HEK293 (cell line): ENCODE measurements around the gene TBC1D22A.

Source experiments
- CTCF ChIA-PET: fragments of 350-600 bp; formaldehyde crosslinking; extraction: SDS; loops from one replicate; lab custom pipeline; 2021; ENCODE audit warnings: antibody characterized with exemption; lab: Yijun Ruan, JAX
- POLR2A ChIA-PET: fragments of 300-600 bp; formaldehyde crosslinking; extraction: SDS; loops from one replicate; lab custom pipeline; 2020; ENCODE audit warnings: antibody characterized with exemption, inconsistent platforms; lab: Yijun Ruan, JAX
- H3K27ac ChIP-seq: fragments of 200-500 bp; sonication (Bioruptor generic); 2 replicates; pipeline ENCODE4 v1.5.1; 2014; ENCODE audit warnings: low read depth, low read length, control low read depth, inconsistent platforms; ENCODE audit errors: extremely low read depth
- H3K36me3 ChIP-seq, 2 experiments: fragments of 200-500 bp in 1 of 2; sonication (Bioruptor generic) in 1 of 2; 1 replicate in 1 of 2; 2 replicates in 1 of 2; pipeline ENCODE4 v1.5.1; 2014 to 2017; ENCODE audit warnings: inconsistent platforms in 2 of 2, low read length in 2 of 2; ENCODE audit not compliant: control insufficient read depth in 2 of 2, insufficient read depth in 1 of 2
- H3K4me1 ChIP-seq: fragments of 200-500 bp; sonication (Bioruptor generic); 2 replicates; pipeline ENCODE4 v1.5.1; 2014; ENCODE audit warnings: mild to moderate bottlenecking, low read length, inconsistent platforms; ENCODE audit not compliant: control insufficient read depth, insufficient read depth
- H3K4me3 ChIP-seq: 2 replicates; pipeline ENCODE4 v1.5.1; 2011; ENCODE audit warnings: low read depth, mild to moderate bottlenecking, control low read depth, low read length, moderate library complexity
- H3K9me3 ChIP-seq: fragments of 200-500 bp; sonication (Bioruptor generic); 2 replicates; pipeline ENCODE4 v1.5.1; 2014; ENCODE audit warnings: low read depth, low read length, inconsistent platforms; ENCODE audit not compliant: control insufficient read depth, insufficient read depth
- EGR2 ChIP-seq: fragments of 450-650 bp; formaldehyde crosslinking; IDR thresholded peaks from 2 replicates; pipeline ENCODE4 v1.5.1; 2016; ENCODE audit warnings: low read depth, missing biosample characterization, missing genetic modification characterization
- SP7 ChIP-seq: fragments of 450-650 bp; formaldehyde crosslinking; IDR thresholded peaks from 2 replicates; pipeline ENCODE4 v1.5.1; 2016; ENCODE audit warnings: missing biosample characterization, missing genetic modification characterization
- TCF7L2 ChIP-seq: IDR thresholded peaks from 2 replicates; pipeline ENCODE4 v1.6.1; 2011; ENCODE audit warnings: low read depth, mild to moderate bottlenecking, inconsistent platforms, low read length, moderate library complexity, borderline replicate concordance
- ZBTB1 ChIP-seq: fragments of 450-650 bp; formaldehyde crosslinking; IDR thresholded peaks from 2 replicates; pipeline ENCODE4 v1.5.1; 2016; ENCODE audit warnings: missing biosample characterization, missing genetic modification characterization
- ZFHX2 ChIP-seq: fragments of 450-650 bp; formaldehyde crosslinking; conservative IDR thresholded peaks from 2 replicates; pipeline ENCODE4 v1.5.1; 2016; ENCODE audit warnings: missing biosample characterization, missing genetic modification characterization
- ZNF10 ChIP-seq: fragments of 450-650 bp; formaldehyde crosslinking; IDR thresholded peaks from 2 replicates; pipeline ENCODE4 v1.5.1; 2017; ENCODE audit warnings: missing biosample characterization, missing genetic modification characterization
- ZNF202 ChIP-seq: fragments of 450-650 bp; formaldehyde crosslinking; IDR thresholded peaks from 2 replicates; pipeline ENCODE4 v1.5.1; 2016; ENCODE audit warnings: missing biosample characterization, missing genetic modification characterization, borderline replicate concordance
- ZNF529 ChIP-seq: fragments of 450-650 bp; formaldehyde crosslinking; IDR thresholded peaks from 2 replicates; pipeline ENCODE4 v1.5.1; 2017; ENCODE audit warnings: missing genetic modification characterization, missing biosample characterization; ENCODE audit not compliant: insufficient replicate concordance
- ZSCAN23 ChIP-seq: fragments of 450-650 bp; formaldehyde crosslinking; IDR thresholded peaks from 2 replicates; pipeline ENCODE4 v1.5.1; 2016; ENCODE audit warnings: missing biosample characterization, missing genetic modification characterization
- TF ChIP-seq, protein P1 (sequence below): fragments of 450-650 bp; formaldehyde crosslinking; IDR thresholded peaks from 2 replicates; pipeline ENCODE4 v1.5.1; 2016; ENCODE audit warnings: missing biosample characterization, missing genetic modification characterization, low read depth
- TF ChIP-seq, protein P2 (sequence below): fragments of 450-650 bp; formaldehyde crosslinking; IDR thresholded peaks from 2 replicates; pipeline ENCODE4 v1.5.1; 2016; ENCODE audit warnings: missing biosample characterization, missing genetic modification characterization
- TF ChIP-seq, protein P3 (sequence below): fragments of 450-650 bp; formaldehyde crosslinking; IDR thresholded peaks from 2 replicates; pipeline ENCODE4 v1.5.1; 2016; ENCODE audit warnings: missing biosample characterization, missing genetic modification characterization, low read depth
- TF ChIP-seq, protein P4 (sequence below): fragments of 450-650 bp; formaldehyde crosslinking; IDR thresholded peaks from 2 replicates; pipeline ENCODE4 v1.5.1; 2017; ENCODE audit warnings: missing biosample characterization, missing genetic modification characterization

TBC1D22A gene

DNA sequence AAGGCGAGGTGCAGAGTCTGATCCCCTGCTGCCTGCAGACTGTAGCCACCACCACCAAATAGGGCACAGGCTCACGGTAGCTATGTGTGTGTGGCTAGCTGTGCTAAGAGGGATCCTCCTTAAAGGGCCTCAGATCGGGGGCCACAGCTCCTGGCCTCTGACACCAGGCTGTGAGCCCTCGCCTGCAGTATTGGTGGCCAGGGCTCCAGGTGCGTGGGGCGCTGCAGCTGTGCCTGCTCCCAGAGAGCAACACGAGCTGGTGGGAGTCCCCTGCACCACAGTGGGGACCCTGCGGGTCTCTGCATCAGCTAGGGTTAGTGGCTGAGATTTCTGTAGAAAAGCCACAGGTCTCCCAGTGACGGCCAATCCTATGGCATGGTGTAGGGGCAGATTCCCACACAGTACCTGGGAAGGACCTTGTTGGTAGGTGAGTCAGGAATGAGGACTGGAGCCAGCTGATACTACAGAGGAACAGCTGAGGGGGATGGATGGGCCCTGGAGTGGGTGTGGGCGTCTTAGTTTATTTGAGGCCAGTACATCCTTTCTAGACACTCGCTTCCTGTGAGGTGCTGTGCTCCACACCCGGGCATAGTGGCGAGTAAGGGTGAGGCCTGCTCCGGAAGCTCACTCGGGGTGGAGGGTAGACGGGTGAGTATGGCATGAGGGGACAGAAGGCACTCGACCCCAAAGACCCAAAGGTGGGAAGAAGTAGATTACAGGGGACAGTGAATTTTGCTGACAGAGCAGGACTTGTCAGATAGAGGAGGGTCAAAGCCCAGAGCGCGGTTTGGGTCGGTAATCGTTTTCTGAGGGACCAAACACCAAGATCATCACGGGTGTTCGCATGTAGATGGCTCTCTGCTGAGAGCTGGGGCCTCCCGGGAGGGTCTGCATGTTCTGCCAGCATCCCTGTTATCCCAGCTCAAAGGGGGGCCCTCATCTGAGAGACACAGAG is 212.5 kb downstream of the TBC1D22A start:
- ChIA-PET POLR2A (no interaction called here), CTCF (interaction anchor here (0.7 kb wide), 1 partner anchor 38 kb away, joined by 4 read pairs; no protein-coding TSS in a partner anchor)
- no peaks in the 10 kb centered on the region for H3K9me3 ChIP-seq
- TF ChIP-seq ZFHX2 (tag by site-specific recombination) (0 out of 2 replicates have a peak, but pooled peaks have one; percentile 16), EGR2 (tag by site-specific recombination) (peak; percentile 32; the same call in 1 of the 2 replicates)
- TF ChIP-seq, protein P1, sequence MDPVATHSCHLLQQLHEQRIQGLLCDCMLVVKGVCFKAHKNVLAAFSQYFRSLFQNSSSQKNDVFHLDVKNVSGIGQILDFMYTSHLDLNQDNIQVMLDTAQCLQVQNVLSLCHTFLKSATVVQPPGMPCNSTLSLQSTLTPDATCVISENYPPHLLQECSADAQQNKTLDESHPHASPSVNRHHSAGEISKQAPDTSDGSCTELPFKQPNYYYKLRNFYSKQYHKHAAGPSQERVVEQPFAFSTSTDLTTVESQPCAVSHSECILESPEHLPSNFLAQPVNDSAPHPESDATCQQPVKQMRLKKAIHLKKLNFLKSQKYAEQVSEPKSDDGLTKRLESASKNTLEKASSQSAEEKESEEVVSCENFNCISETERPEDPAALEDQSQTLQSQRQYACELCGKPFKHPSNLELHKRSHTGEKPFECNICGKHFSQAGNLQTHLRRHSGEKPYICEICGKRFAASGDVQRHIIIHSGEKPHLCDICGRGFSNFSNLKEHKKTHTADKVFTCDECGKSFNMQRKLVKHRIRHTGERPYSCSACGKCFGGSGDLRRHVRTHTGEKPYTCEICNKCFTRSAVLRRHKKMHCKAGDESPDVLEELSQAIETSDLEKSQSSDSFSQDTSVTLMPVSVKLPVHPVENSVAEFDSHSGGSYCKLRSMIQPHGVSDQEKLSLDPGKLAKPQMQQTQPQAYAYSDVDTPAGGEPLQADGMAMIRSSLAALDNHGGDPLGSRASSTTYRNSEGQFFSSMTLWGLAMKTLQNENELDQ (tag by site-specific recombination): no peak
- TF ChIP-seq, all 188 proteins: peak for 2
- Histone ChIP-seq H3K4me3 (no peak overlapping the region), H3K4me1 (no peaks in the 10 kb centered on the region), H3K36me3 (peaks cover 0 to 40% of the 10 kb centered on the region in 2 experiments; a peak in 2 of 3 replicates), H3K27ac (no peak overlapping the region)

DNA sequence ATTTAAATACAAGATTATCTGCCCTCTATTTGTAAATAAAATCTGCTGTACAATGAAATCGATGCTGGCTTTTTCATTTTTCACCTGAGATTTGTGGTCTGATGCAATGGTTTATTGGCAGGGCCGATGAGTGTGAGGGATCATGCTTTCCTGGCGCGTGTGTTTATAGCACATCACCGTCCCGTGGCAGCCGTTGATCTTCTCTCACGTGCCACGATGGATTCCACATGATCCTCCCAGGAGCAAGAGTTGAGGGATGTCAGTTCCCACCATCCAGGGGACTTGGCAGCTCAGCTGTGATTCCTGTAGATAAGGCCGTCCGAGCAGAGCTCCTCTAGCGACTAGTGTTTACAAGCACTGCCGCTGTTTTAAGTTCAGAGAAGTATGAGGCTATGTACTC is 213.7 kb downstream of the TBC1D22A start:
- CTCF ChIA-PET: no interaction called here
- TF ChIP-seq, protein P2, sequence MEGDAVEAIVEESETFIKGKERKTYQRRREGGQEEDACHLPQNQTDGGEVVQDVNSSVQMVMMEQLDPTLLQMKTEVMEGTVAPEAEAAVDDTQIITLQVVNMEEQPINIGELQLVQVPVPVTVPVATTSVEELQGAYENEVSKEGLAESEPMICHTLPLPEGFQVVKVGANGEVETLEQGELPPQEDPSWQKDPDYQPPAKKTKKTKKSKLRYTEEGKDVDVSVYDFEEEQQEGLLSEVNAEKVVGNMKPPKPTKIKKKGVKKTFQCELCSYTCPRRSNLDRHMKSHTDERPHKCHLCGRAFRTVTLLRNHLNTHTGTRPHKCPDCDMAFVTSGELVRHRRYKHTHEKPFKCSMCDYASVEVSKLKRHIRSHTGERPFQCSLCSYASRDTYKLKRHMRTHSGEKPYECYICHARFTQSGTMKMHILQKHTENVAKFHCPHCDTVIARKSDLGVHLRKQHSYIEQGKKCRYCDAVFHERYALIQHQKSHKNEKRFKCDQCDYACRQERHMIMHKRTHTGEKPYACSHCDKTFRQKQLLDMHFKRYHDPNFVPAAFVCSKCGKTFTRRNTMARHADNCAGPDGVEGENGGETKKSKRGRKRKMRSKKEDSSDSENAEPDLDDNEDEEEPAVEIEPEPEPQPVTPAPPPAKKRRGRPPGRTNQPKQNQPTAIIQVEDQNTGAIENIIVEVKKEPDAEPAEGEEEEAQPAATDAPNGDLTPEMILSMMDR: no peak
- TF ChIP-seq ZNF202 (tag by site-specific recombination): no peak
- no peak for TF ChIP-seq ZSCAN23 (tag by site-specific recombination)
- no peak for TF ChIP-seq SP7 (tag by site-specific recombination)
- no peak for TF ChIP-seq TCF7L2
- no peak for TF ChIP-seq ZBTB1
- TF ChIP-seq, protein P3, sequence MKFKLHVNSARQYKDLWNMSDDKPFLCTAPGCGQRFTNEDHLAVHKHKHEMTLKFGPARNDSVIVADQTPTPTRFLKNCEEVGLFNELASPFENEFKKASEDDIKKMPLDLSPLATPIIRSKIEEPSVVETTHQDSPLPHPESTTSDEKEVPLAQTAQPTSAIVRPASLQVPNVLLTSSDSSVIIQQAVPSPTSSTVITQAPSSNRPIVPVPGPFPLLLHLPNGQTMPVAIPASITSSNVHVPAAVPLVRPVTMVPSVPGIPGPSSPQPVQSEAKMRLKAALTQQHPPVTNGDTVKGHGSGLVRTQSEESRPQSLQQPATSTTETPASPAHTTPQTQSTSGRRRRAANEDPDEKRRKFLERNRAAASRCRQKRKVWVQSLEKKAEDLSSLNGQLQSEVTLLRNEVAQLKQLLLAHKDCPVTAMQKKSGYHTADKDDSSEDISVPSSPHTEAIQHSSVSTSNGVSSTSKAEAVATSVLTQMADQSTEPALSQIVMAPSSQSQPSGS: no peak
- H3K36me3 ChIP-seq: peaks cover 0 to 40% of the 10 kb centered on the region in 2 experiments; a peak in 2 of 3 replicates
- no peaks in the 10 kb centered on the region for H3K9me3 ChIP-seq
- no peaks in the 10 kb centered on the region for H3K4me1 ChIP-seq
- H3K27ac ChIP-seq: no peak overlapping the region
- no peak overlapping the region for H3K4me3 ChIP-seq
- POLR2A ChIA-PET: no interaction called here

DNA sequence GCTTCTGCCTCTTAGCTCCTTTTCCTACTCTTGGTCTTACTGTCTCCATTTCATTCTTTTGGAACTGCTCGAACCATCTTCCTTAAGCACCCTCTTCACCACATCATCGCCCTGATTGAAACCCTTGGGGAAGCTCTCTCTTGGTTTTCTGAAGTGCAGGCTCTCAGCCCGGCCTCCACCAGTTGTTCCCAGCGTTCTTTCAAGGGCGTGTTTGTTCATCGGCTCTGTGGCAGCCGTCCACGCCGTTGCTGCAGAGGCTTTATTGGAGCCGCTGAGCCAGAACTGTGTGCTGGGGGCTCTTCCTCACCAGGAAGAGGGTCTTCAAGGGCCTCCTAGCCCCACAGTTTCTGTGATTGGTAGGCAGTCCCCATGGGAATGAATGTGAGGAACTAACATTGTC is 214.1 kb downstream of the TBC1D22A start:
- POLR2A ChIA-PET: no interaction called here

More for the DNA sequence above, 214.1 kb downstream of the TBC1D22A start:
- TF ChIP-seq ZNF529 (tag by site-specific recombination) (no peak), ZNF10 (tag by site-specific recombination) (no peak)
- TF ChIP-seq, protein P4, sequence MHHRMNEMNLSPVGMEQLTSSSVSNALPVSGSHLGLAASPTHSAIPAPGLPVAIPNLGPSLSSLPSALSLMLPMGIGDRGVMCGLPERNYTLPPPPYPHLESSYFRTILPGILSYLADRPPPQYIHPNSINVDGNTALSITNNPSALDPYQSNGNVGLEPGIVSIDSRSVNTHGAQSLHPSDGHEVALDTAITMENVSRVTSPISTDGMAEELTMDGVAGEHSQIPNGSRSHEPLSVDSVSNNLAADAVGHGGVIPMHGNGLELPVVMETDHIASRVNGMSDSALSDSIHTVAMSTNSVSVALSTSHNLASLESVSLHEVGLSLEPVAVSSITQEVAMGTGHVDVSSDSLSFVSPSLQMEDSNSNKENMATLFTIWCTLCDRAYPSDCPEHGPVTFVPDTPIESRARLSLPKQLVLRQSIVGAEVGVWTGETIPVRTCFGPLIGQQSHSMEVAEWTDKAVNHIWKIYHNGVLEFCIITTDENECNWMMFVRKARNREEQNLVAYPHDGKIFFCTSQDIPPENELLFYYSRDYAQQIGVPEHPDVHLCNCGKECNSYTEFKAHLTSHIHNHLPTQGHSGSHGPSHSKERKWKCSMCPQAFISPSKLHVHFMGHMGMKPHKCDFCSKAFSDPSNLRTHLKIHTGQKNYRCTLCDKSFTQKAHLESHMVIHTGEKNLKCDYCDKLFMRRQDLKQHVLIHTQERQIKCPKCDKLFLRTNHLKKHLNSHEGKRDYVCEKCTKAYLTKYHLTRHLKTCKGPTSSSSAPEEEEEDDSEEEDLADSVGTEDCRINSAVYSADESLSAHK (tag by site-specific recombination): no peak
- TF ChIP-seq, all 188 proteins: peak for 0
- no peaks in the 10 kb centered on the region for H3K4me1 ChIP-seq
- no peak overlapping the region for H3K27ac ChIP-seq
- CTCF ChIA-PET: no interaction called here
- H3K9me3 ChIP-seq: no peaks in the 10 kb centered on the region
- peaks cover 0 to 40% of the 10 kb centered on the region in 2 experiments; a peak in 2 of 3 replicates for H3K36me3 ChIP-seq
- no peak overlapping the region for H3K4me3 ChIP-seq
